GM12878 (cell line): ENCODE results near the gene SNX17. TPM values are rescaled to one million over a fixed set of nuclear protein-coding genes. Genes with fewer than 3 reads are reported as not detected.

Source experiments
- CREB1 ChIP-seq: IDR thresholded peaks from 2 replicates; pipeline ENCODE4 v1.6.1; 2012; ENCODE audit warnings: low read depth, mild to moderate bottlenecking, inconsistent platforms
- CTCF ChIP-seq, 3 experiments: IDR thresholded peaks in 2 of 3; conservative IDR thresholded peaks in 1 of 3; 2 replicates each; pipeline ENCODE4 v1.5.1; 2011; ENCODE audit warnings: low read depth in 3 of 3, low read length in 3 of 3, mild to moderate bottlenecking in 3 of 3, control low read depth in 2 of 3, moderate library complexity in 2 of 3, inconsistent platforms in 1 of 3, mixed read lengths in 1 of 3; ENCODE audit not compliant: control insufficient read depth in 2 of 3, insufficient read depth in 1 of 3; ENCODE audit errors: extremely low read depth in 1 of 3
- E2F8 ChIP-seq: fragments of 450-650 bp; IDR thresholded peaks from 2 replicates; pipeline ENCODE4 v1.6.1; 2018; ENCODE audit warnings: mild to moderate bottlenecking, low read depth, moderate library complexity; ENCODE audit not compliant: partially characterized antibody
- EP300 ChIP-seq, 2 experiments: fragments of 150-350 bp in 1 of 2; IDR thresholded peaks; 2 replicates each; pipeline ENCODE4 v1.6.1; 2011 to 2012; ENCODE audit warnings: low read depth in 2 of 2, low read length in 2 of 2, borderline replicate concordance in 1 of 2, improper control_type of control experiment in 1 of 2, inconsistent platforms in 1 of 2; ENCODE audit not compliant: control insufficient read depth in 1 of 2
- EZH2 ChIP-seq: IDR thresholded peaks from 2 replicates; pipeline ENCODE4 v1.6.1; 2012; ENCODE audit warnings: low read depth, mild to moderate bottlenecking, control low read depth, inconsistent platforms, low read length, borderline replicate concordance; ENCODE audit not compliant: control insufficient read depth
- GABPA ChIP-seq: IDR thresholded peaks from 2 replicates; pipeline ENCODE4 v1.6.1; 2014; ENCODE audit warnings: antibody characterized with exemption, low read depth, mild to moderate bottlenecking, inconsistent platforms
- HCFC1 ChIP-seq: fragments of 150-350 bp; IDR thresholded peaks from 2 replicates; pipeline ENCODE4 v1.6.1; 2014; ENCODE audit warnings: low read length
- IKZF2 ChIP-seq, 2 experiments: fragments of 450-650 bp; IDR thresholded peaks; 2 replicates each; pipeline ENCODE4 v1.6.1; 2017; ENCODE audit warnings: mild to moderate bottlenecking in 2 of 2, moderate library complexity in 2 of 2
- IRF4 ChIP-seq: IDR thresholded peaks from 2 replicates; pipeline ENCODE4 v1.6.1; 2011; ENCODE audit warnings: low read depth, low read length
- MAX ChIP-seq: IDR thresholded peaks from 2 replicates; pipeline ENCODE4 v1.6.1; 2012; ENCODE audit warnings: low read depth, low read length, improper control_type of control experiment
- MYB ChIP-seq: fragments of 150-350 bp; IDR thresholded peaks from 2 replicates; pipeline ENCODE4 v1.6.1; 2014; ENCODE audit warnings: mild to moderate bottlenecking, low read depth, low read length, borderline replicate concordance
- MYC ChIP-seq: IDR thresholded peaks from 2 replicates; pipeline ENCODE4 v1.6.1; 2011; ENCODE audit warnings: mild to moderate bottlenecking, low read length, moderate library complexity, inconsistent platforms; ENCODE audit not compliant: insufficient read depth, insufficient replicate concordance, insufficient read length, severe bottlenecking
- PKNOX1 ChIP-seq: fragments of 450-650 bp; IDR thresholded peaks from 2 replicates; pipeline ENCODE4 v1.6.1; 2016; ENCODE audit warnings: mild to moderate bottlenecking
- POLR2AphosphoS5 ChIP-seq: IDR thresholded peaks from 2 replicates; pipeline ENCODE4 v1.6.1; 2011; ENCODE audit warnings: mild to moderate bottlenecking, low read length, inconsistent platforms
- POU2F2 ChIP-seq: IDR thresholded peaks from 3 replicates; pipeline ENCODE4 v1.6.1; 2011; ENCODE audit warnings: low read depth, mild to moderate bottlenecking, low read length, borderline replicate concordance
- RELB ChIP-seq: fragments of 450-650 bp; IDR thresholded peaks from 2 replicates; pipeline ENCODE4 v1.6.1; 2017; ENCODE audit warnings: low read depth, mild to moderate bottlenecking, moderate library complexity
- RUNX3 ChIP-seq: IDR thresholded peaks from 2 replicates; pipeline ENCODE4 v1.6.1; 2012; ENCODE audit warnings: low read length, inconsistent platforms
- SPI1 ChIP-seq: IDR thresholded peaks from 2 replicates; pipeline ENCODE4 v1.6.1; 2011; ENCODE audit warnings: low read depth, mild to moderate bottlenecking, low read length, moderate library complexity, borderline replicate concordance; ENCODE audit not compliant: insufficient read depth
- SRF ChIP-seq, 2 experiments: IDR thresholded peaks; 2 replicates each; pipeline ENCODE4 v1.6.1; 2011; ENCODE audit warnings: low read depth in 2 of 2, low read length in 2 of 2, mild to moderate bottlenecking in 1 of 2, moderate library complexity in 1 of 2
- STAT3 ChIP-seq: IDR thresholded peaks from 2 replicates; pipeline ENCODE4 v1.6.1; 2011; ENCODE audit warnings: low read depth, low read length, improper control_type of control experiment
- polyA plus RNA-seq, 11 experiments: library from polyadenylated mRNA; depleted of rRNA in 4 of 11; unstranded in 6 of 11; stranded (reverse) in 5 of 11; fragments of >200 nt; fragmentation: Nextera tagmentation in 4 of 11; fragmentation: Illumina TruSeq in 1 of 11; extraction: Ambion mirVana in 4 of 11; extraction: Trizol in 1 of 11; gene quantifications; 1 replicate in 1 of 11; 2 replicates in 10 of 11; pipeline versions ENCODE4 v1.2.1 to v1.2.3, GENCODE V29; 2011 to 2016; ENCODE audit warnings: inconsistent platforms in 2 of 11, missing spikeins in 2 of 11, low read depth in 1 of 11
- total RNA-seq, 4 experiments: library from RNA; depleted of rRNA in 3 of 4; stranded (reverse); fragments of >200 nt in 3 of 4; fragmentation: Illumina TruSeq in 1 of 4; extraction: Trizol in 1 of 4; gene quantifications; 2 replicates each; pipeline versions ENCODE4 v1.2.1 to v1.2.3, GENCODE V29; 2013 to 2021

SNX17 gene
- total and polyA plus RNA-seq, 10 of the 15 experiments (the other 5 are each of a cell fraction or from before 2014, with no cell fraction given), result 6.5 to 116 (median 84.4) TPM

GRCh38 chr2:27370816-27371620, 602 bp downstream of the SNX17 start (continued):
- TF ChIP-seq STAT3 (0 out of 2 replicates have a peak, but pooled peaks have one; percentile 42), IKZF2 (IDR thresholded peaks at IDR 0.05) (peak in 1 of 2 experiments; percentile 8; a peak in 2 of 4 replicates), MYC (peak; percentile 56), EZH2 (no peak), POU2F2 (peak; percentile 54; the same call in 1 of the 3 replicates), SRF (IDR thresholded peaks at IDR 0.05; ENCODE audit: low read depth in 2 of 2, low read length in 2 of 2) (no peak), POLR2AphosphoS5 (peak; percentile 68; the same call in 1 of the 2 replicates), SPI1 (peak; percentile 21; the same call in 1 of the 2 replicates), EP300 (IDR thresholded peaks at IDR 0.05; ENCODE audit: borderline replicate concordance in 1 of 2, control insufficient read depth in 1 of 2, low read depth in 2 of 2, low read length in 2 of 2) (0 out of 4 replicates have a peak, but pooled peaks of 1 of the 2 experiments have one; percentile 7), GABPA (0 out of 2 replicates have a peak, but pooled peaks have one; percentile 58), MYB (no peak), RELB (0 out of 2 replicates have a peak, but pooled peaks have one; percentile 12), CREB1 (0 out of 2 replicates have a peak, but pooled peaks have one; percentile 9), HCFC1 (0 out of 2 replicates have a peak, but pooled peaks have one; percentile 22), MAX (peak; percentile 60), PKNOX1 (peak; percentile 51), RUNX3 (peak; percentile 89), E2F8 (no peak), IRF4 (0 out of 2 replicates have a peak, but pooled peaks have one; percentile 5), CTCF (IDR thresholded peaks at IDR 0.05 in 2 of 3, conservative IDR thresholded peaks at IDR 0.05 in 1 of 3; ENCODE audit: control insufficient read depth in 2 of 3, extremely low read depth in 1 of 3, insufficient read depth in 1 of 3, low read depth in 3 of 3, low read length in 3 of 3) (no peak)
